CD14-positive monocyte (primary cell): ENCODE data around the gene FOXP1. TPM values are rescaled to one million over a fixed set of nuclear protein-coding genes. Genes with fewer than 3 reads are reported as not detected.

Source experiments
- DNase-seq, 3 donors: peaks; one replicate each; pipeline ENCODE4 v3.0.0-alpha.2; 2011 to 2022
- H2AFZ ChIP-seq: 2 replicates; pipeline ENCODE4 v1.6.0; 2012; ENCODE audit warnings: mild to moderate bottlenecking, low read depth, low read length, inconsistent platforms; ENCODE audit not compliant: insufficient read depth, poor library complexity, severe bottlenecking
- H3K27ac ChIP-seq, 2 donors: 1 replicate in 1 of 2; 2 replicates in 1 of 2; pipeline ENCODE4 v1.5.1; 2012 to 2013; ENCODE audit warnings: low read length in 2 of 2, control low read depth in 1 of 2, inconsistent platforms in 1 of 2, low read depth in 1 of 2, mild to moderate bottlenecking in 1 of 2
- H3K27me3 ChIP-seq, 2 donors: one replicate each; pipeline versions ENCODE4 v1.6.0 to v1.6.1; 2011 to 2013; ENCODE audit warnings: low read length in 2 of 2; ENCODE audit not compliant: control insufficient read depth in 2 of 2, insufficient read depth in 2 of 2
- H3K36me3 ChIP-seq, 2 donors: replicated peaks in 1 of 2; 1 replicate in 1 of 2; 2 replicates in 1 of 2; pipeline versions ENCODE4 v1.5.1 to v1.6.1; 2012 to 2013; ENCODE audit warnings: low read length in 2 of 2, control low read depth in 1 of 2, inconsistent platforms in 1 of 2, mild to moderate bottlenecking in 1 of 2; ENCODE audit not compliant: insufficient read depth in 2 of 2, control insufficient read depth in 1 of 2
- H3K4me1 ChIP-seq, 2 donors: 1 replicate in 1 of 2; 2 replicates in 1 of 2; pipeline versions ENCODE4 v1.5.1 to v1.6.1; 2012 to 2013; ENCODE audit warnings: low read length in 2 of 2, control low read depth in 1 of 2, inconsistent platforms in 1 of 2, mild to moderate bottlenecking in 1 of 2, moderate library complexity in 1 of 2; ENCODE audit not compliant: insufficient read depth in 2 of 2, control insufficient read depth in 1 of 2
- H3K4me2 ChIP-seq: replicated peaks from 2 replicates; pipeline ENCODE3; 2012; ENCODE audit warnings: low read length, moderate library complexity, mild to moderate bottlenecking; ENCODE audit not compliant: poor library complexity, severe bottlenecking; ENCODE audit errors: extremely low read depth
- H3K4me3 ChIP-seq, 3 experiments: fragments of 200-600 bp in 1 of 3; sonication (generic) in 1 of 3; replicated peaks in 1 of 3; 1 replicate in 2 of 3; 2 replicates in 1 of 3; pipeline ENCODE4 v1.5.1; 2011 to 2013; ENCODE audit warnings: low read length in 3 of 3, mild to moderate bottlenecking in 3 of 3, control low read depth in 2 of 3, low read depth in 2 of 3, inconsistent platforms in 1 of 3, moderate library complexity in 1 of 3
- H3K79me2 ChIP-seq: 2 replicates; pipeline ENCODE4 v1.6.0; 2012; ENCODE audit warnings: mild to moderate bottlenecking, control low read depth, inconsistent platforms, low read length, moderate library complexity; ENCODE audit not compliant: insufficient read depth
- H3K9ac ChIP-seq: 2 replicates; pipeline ENCODE4 v1.6.0; 2017; ENCODE audit warnings: low read length, mild to moderate bottlenecking; ENCODE audit not compliant: insufficient read depth, poor library complexity, severe bottlenecking
- H3K9me3 ChIP-seq, 2 donors: replicated peaks in 1 of 2; 1 replicate in 1 of 2; 2 replicates in 1 of 2; pipeline versions ENCODE4 v1.5.1 to v1.6.1; 2012 to 2013; ENCODE audit warnings: low read length in 2 of 2, control low read depth in 1 of 2; ENCODE audit not compliant: control insufficient read depth in 1 of 2, insufficient read depth in 1 of 2
- H4K20me1 ChIP-seq: 2 replicates; pipeline ENCODE4 v1.6.0; 2012; ENCODE audit warnings: mild to moderate bottlenecking, low read length, control low read depth, moderate library complexity; ENCODE audit not compliant: insufficient read depth
- H3K27ac Mint-ChIP-seq, 7 donors: one replicate each; pipeline ENCODE4 v1.8.0; 2020; ENCODE audit warnings: mild to moderate bottlenecking in 7 of 7, mixed read lengths in 7 of 7, moderate library complexity in 6 of 7, inconsistent platforms in 2 of 7
- H3K27me3 Mint-ChIP-seq, 3 donors: one replicate each; pipeline ENCODE4 v1.8.0; 2021 to 2022; ENCODE audit warnings: low read depth in 3 of 3, mild to moderate bottlenecking in 3 of 3, mixed read lengths in 3 of 3, moderate library complexity in 3 of 3, inconsistent platforms in 1 of 3
- H3K36me3 Mint-ChIP-seq, 2 donors: one replicate each; pipeline ENCODE4 v1.8.0; 2020; ENCODE audit warnings: mixed read lengths in 2 of 2, inconsistent platforms in 1 of 2, mild to moderate bottlenecking in 1 of 2
- H3K4me1 Mint-ChIP-seq: one replicate; pipeline ENCODE4 v1.8.0; 2020; ENCODE audit warnings: mild to moderate bottlenecking, mixed read lengths
- H3K4me3 Mint-ChIP-seq, 2 donors: one replicate each; pipeline ENCODE4 v1.8.0; 2020; ENCODE audit warnings: mild to moderate bottlenecking in 2 of 2, mixed read lengths in 2 of 2, moderate library complexity in 1 of 2
- H3K9me3 Mint-ChIP-seq, 7 donors: one replicate each; pipeline ENCODE4 v1.8.0; 2020 to 2022; ENCODE audit warnings: mixed read lengths in 7 of 7, mild to moderate bottlenecking in 6 of 7, moderate library complexity in 6 of 7, inconsistent platforms in 2 of 7
- CTCF ChIP-seq: fragments of 200-600 bp; IDR thresholded peaks from one replicate; pipeline ENCODE4 v1.8.0; 2022; ENCODE audit warnings: antibody characterized with exemption, mild to moderate bottlenecking
- WGBS: methylation state at CpG from one replicate; pipeline ENCODE4 v1.1.5; 2013; ENCODE audit warnings: missing lambda C conversion rate; ENCODE audit not compliant: insufficient coverage; 5-methylcytosine and 5-hydroxymethylcytosine counted together
- intact Hi-C, 2 donors: fragments of 100-400 bp; cut with micrococcal nuclease; formaldehyde crosslinking; loops; one replicate each; pipeline versions ENCODE4 v1.15.0 to v1.15.1; 2023
- polyA plus RNA-seq, 3 donors: library from polyadenylated mRNA; depleted of rRNA in 1 of 3; unstranded in 2 of 3; stranded (reverse) in 1 of 3; fragments of 300-500 nt in 2 of 3; fragments of >200 nt in 1 of 3; fragmentation: Illumina TruSeq in 2 of 3; gene quantifications; 1 replicate in 2 of 3; 2 replicates in 1 of 3; pipeline ENCODE4 v1.2.3, GENCODE V29; 2012 to 2021

The FOXP1 gene
- polyA plus RNA-seq, 3 donors: 25.7 to 42.6 (median 27.8) TPM

- no peaks in the 10 kb centered on the region for H3K4me1 ChIP-seq
- H3K4me2 ChIP-seq: no peak overlapping the region
- no peaks in the 10 kb centered on the region for H3K79me2 ChIP-seq
- H3K27me3 ChIP-seq: no peaks in the 10 kb centered on the region
- H3K4me3 ChIP-seq: no peak overlapping the region
- Mint-ChIP-seq H3K4me3 (no peak overlapping the region), H3K27ac (peak overlapping the region in 1 of 7 donors; percentile 33), H3K9me3 (no peaks in the 10 kb centered on the region), H3K4me1 (no peaks in the 10 kb centered on the region), H3K27me3 (peaks cover 0 to 3% (median 2%) of the 10 kb centered on the region in 3 donors), H3K36me3 (peaks cover 56 to 63% of the 10 kb centered on the region in 2 donors)
- H3K9ac ChIP-seq: no peak overlapping the region
- no peak for TF ChIP-seq CTCF
- no peaks in the 10 kb centered on the region for H3K9me3 ChIP-seq
- H2AFZ ChIP-seq: no peak overlapping the region
- WGBS: 84% methylated on average over 6 of the region's 8 CpGs
- intact Hi-C loops: no loop called here
- H4K20me1 ChIP-seq: peaks cover 10% of the 10 kb centered on the region
- peaks cover 42 to 77% of the 10 kb centered on the region in 2 donors for H3K36me3 ChIP-seq
- DNase-seq: no peak
- H3K27ac ChIP-seq: peak overlapping the region in 1 of 2 donors; percentile 37
These were observed 602.8 kb downstream of the FOXP1 start for GRCh38 chr3:70980646-70981170.

- TF ChIP-seq CTCF: no peak
- WGBS: 100% methylated on average over 4 of the region's 7 CpGs
These were observed 603.4 kb downstream of the FOXP1 start for GRCh38 chr3:70979983-70980645.

More at GRCh38 chr3:70979983-70980645, 603.4 kb downstream of the FOXP1 start:
- H3K27me3 ChIP-seq: no peaks in the 10 kb centered on the region
- H3K9me3 ChIP-seq: no peaks in the 10 kb centered on the region
- H3K36me3 ChIP-seq: peaks cover 46 to 77% of the 10 kb centered on the region in 2 donors
- H3K27ac Mint-ChIP-seq: no peak overlapping the region
- no peaks in the 10 kb centered on the region for H3K79me2 ChIP-seq
- H3K9me3 Mint-ChIP-seq: no peaks in the 10 kb centered on the region
- no peak overlapping the region for H3K9ac ChIP-seq
- H3K4me1 Mint-ChIP-seq: no peaks in the 10 kb centered on the region
- no peak overlapping the region for H3K27ac ChIP-seq
- H3K27me3 Mint-ChIP-seq: peaks cover 0 to 3% (median 2%) of the 10 kb centered on the region in 3 donors
- H3K4me3 ChIP-seq: no peak overlapping the region
- no peak overlapping the region for H3K4me3 Mint-ChIP-seq
- H2AFZ ChIP-seq: no peak overlapping the region
- H3K4me2 ChIP-seq: no peak overlapping the region
- no peak for DNase-seq
- H3K36me3 Mint-ChIP-seq: peaks cover 59 to 65% of the 10 kb centered on the region in 2 donors
- intact Hi-C loops: no loop called here
- H3K4me1 ChIP-seq: no peaks in the 10 kb centered on the region
- peaks cover 10% of the 10 kb centered on the region for H4K20me1 ChIP-seq
